ENCODE results near the gene IP6K1.
A peak's percentile ranks its signal among the peaks of the same experiment; 100 is the strongest.
"Not testable (repeated sequence)": the region's sequence is repeated elsewhere in the genome, so short reads cannot be mapped to it uniquely, and the experiment has no call there.

Gene IP6K1

GRCh38 chr3:49688338-49689045 is 97.8 kb downstream of the IP6K1 start:
- DNase-seq (ENCODE audit: low spot score) = not testable (repeated sequence)

- DNase-seq (ENCODE audit: low spot score) = not testable (repeated sequence)
Observed at GRCh38 chr3:49687424-49687795, 98.9 kb downstream of the IP6K1 start.

GRCh38 chr3:49686769-49687423 is 99.4 kb downstream of the IP6K1 start:
- DNase-seq (ENCODE audit: low spot score) = peak; percentile 20

- DNase-seq (ENCODE audit: low spot score) = peak; percentile 12
Observed at GRCh38 chr3:49686346-49686745, 100.0 kb downstream of the IP6K1 start.

- DNase-seq (ENCODE audit: low spot score) = not testable (repeated sequence)
Observed at GRCh38 chr3:49685846-49686245, 100.5 kb downstream of the IP6K1 start.

- DNase-seq (ENCODE audit: low spot score) = not testable (repeated sequence)
Observed at GRCh38 chr3:49685103-49685502, 101.2 kb downstream of the IP6K1 start.

- not testable (repeated sequence) for DNase-seq (ENCODE audit: low spot score)
Observed at GRCh38 chr3:49684453-49684852, 101.9 kb downstream of the IP6K1 start.

- no peak for DNase-seq (ENCODE audit: low spot score)
Observed at GRCh38 chr3:49683162-49683561, 103.2 kb downstream of the IP6K1 start.

- no peak for DNase-seq (ENCODE audit: low spot score)
Observed at GRCh38 chr3:49681543-49681942, 104.8 kb downstream of the IP6K1 start.

- DNase-seq (ENCODE audit: low spot score) = no peak
Observed at GRCh38 chr3:49681232-49681522, 105.2 kb downstream of the IP6K1 start.

GRCh38 chr3:49680493-49681231 is 105.7 kb downstream of the IP6K1 start:
- DNase-seq (ENCODE audit: low spot score) = no peak

GRCh38 chr3:49675912-49676311 is 110.4 kb downstream of the IP6K1 start:
- DNase-seq (ENCODE audit: low spot score) = no peak

GRCh38 chr3:49674497-49674983 is 111.8 kb downstream of the IP6K1 start:
- no peak for DNase-seq (ENCODE audit: low spot score)
